Kidney (tissue), 14 donors: ENCODE data around the gene FAR2. TPM values are rescaled to one million over a fixed set of nuclear protein-coding genes. Genes with fewer than 3 reads are reported as not detected.

Experiments
- DNase-seq, 5 donors: peaks; one replicate each; pipeline ENCODE4 v3.0.0-alpha.2; 2013 to 2020
- FAIRE-seq: peaks from 2 replicates; lab custom pipeline; 2012; peaks lifted over from hg19 to GRCh38; lab: Jason Lieb, UNC
- H3K27ac ChIP-seq, 2 donors: one replicate each; pipeline ENCODE4 v1.7.0; 2013; ENCODE audit warnings: low read depth in 2 of 2, low read length in 2 of 2, inconsistent platforms in 1 of 2
- H3K27me3 ChIP-seq: one replicate; pipeline ENCODE4 v1.7.1; 2013; ENCODE audit warnings: low read length, inconsistent platforms; ENCODE audit not compliant: control insufficient read depth, insufficient read depth
- H3K36me3 ChIP-seq, 3 donors: one replicate each; pipeline versions ENCODE4 v1.7.0 to v1.7.1; 2013; ENCODE audit warnings: low read length in 3 of 3, control low read depth in 1 of 3, inconsistent platforms in 1 of 3; ENCODE audit not compliant: insufficient read depth in 3 of 3, control insufficient read depth in 2 of 3
- H3K4me1 ChIP-seq, 3 donors: one replicate each; pipeline versions ENCODE4 v1.7.0 to v1.7.1; 2013; ENCODE audit warnings: low read length in 3 of 3, inconsistent platforms in 1 of 3, low read depth in 1 of 3; ENCODE audit not compliant: control insufficient read depth in 2 of 3, insufficient read depth in 2 of 3
- H3K4me3 ChIP-seq, 3 donors: one replicate each; pipeline versions ENCODE4 v1.7.0 to v1.8.1; 2013; ENCODE audit warnings: low read length in 3 of 3, control low read depth in 1 of 3, inconsistent platforms in 1 of 3
- H3K9ac ChIP-seq, 3 donors: one replicate each; pipeline versions ENCODE4 v1.7.0 to v1.7.1; 2013; ENCODE audit warnings: low read length in 3 of 3, control low read depth in 1 of 3, inconsistent platforms in 1 of 3
- H3K9me3 ChIP-seq, 3 donors: one replicate each; pipeline versions ENCODE4 v1.7.0 to v1.7.1; 2013; ENCODE audit warnings: low read length in 3 of 3, control low read depth in 1 of 3, inconsistent platforms in 1 of 3; ENCODE audit not compliant: control insufficient read depth in 2 of 3, insufficient read depth in 1 of 3
- CTCF ChIP-seq: IDR thresholded peaks from 3 replicates; pipeline ENCODE4 v1.5.1; 2012; ENCODE audit warnings: mild to moderate bottlenecking, moderate library complexity, borderline replicate concordance; ENCODE audit not compliant: insufficient read depth; ENCODE audit errors: extremely low read depth
- intact Hi-C: fragments of 100-400 bp; cut with DNase I; formaldehyde crosslinking; loops from one replicate; pipeline ENCODE4 v1.11.1; 2022
- polyA plus RNA-seq: library from polyadenylated mRNA; stranded (reverse); fragments of 350-450 nt; fragmentation: Illumina TruSeq; extraction: RNeasy Lipid Tissue Mini Kit (QIAGEN cat#74804); gene quantifications from one replicate; pipeline ENCODE4 v1.2.3, GENCODE V29; 2014; ENCODE audit warnings: low read depth, low replicate concordance; ENCODE audit not compliant: insufficient read depth
- total RNA-seq: library from RNA; stranded (reverse); fragmentation: NEBNext Ultra II Directional; extraction: Animal tissue kit (Norgen Biotek cat#: 25700); gene quantifications from one replicate; pipeline ENCODE4 v1.2.1, GENCODE V29; 2021
- donor health status: control.
- donor health status: control.
- donor health status: control.
- donor health status: control.
- donor health status: control.
- donor health status: DM: yes; HTN: yes; CAD: no.
- donor health status: Normal renal cell carcinoma (clear cell type).

Gene FAR2
- total and polyA plus RNA-seq, 2 donors from 2014 or later: 3.1 to 11.5 TPM

- FAIRE-seq: no peak
- intact Hi-C loops: no loop called here
- DNase-seq: peak in 1 of 5 donors; percentile 44
Observed at GRCh38 chr12:29208936-29209701, 60.0 kb downstream of the FAR2 start.

GRCh38 chr12:29211696-29212095, 62.6 kb downstream of the FAR2 start:
- Histone ChIP-seq H3K9me3 (no peaks in the 10 kb centered on the region), H3K27ac (no peak overlapping the region), H3K4me3 (no peak overlapping the region), H3K9ac (no peak overlapping the region), H3K4me1 (peaks cover 0 to 2% (median 0%) of the 10 kb centered on the region in 3 donors), H3K27me3 (no peaks in the 10 kb centered on the region), H3K36me3 (no peaks in the 10 kb centered on the region)
- no peak for DNase-seq
- intact Hi-C loops: no loop called here
- FAIRE-seq: no peak
- no peak for TF ChIP-seq CTCF

More at GRCh38 chr12:29208936-29209701, 60.0 kb downstream of the FAR2 start:
- Histone ChIP-seq H3K27me3 (no peaks in the 10 kb centered on the region), H3K9ac (no peak overlapping the region), H3K27ac (peak overlapping the region in 1 of 2 donors; percentile 28), H3K4me3 (no peak overlapping the region), H3K36me3 (no peaks in the 10 kb centered on the region), H3K9me3 (no peaks in the 10 kb centered on the region), H3K4me1 (peaks cover 0 to 2% (median 0%) of the 10 kb centered on the region in 3 donors)
- no peak for TF ChIP-seq CTCF

- peaks cover 0 to 2% (median 0%) of the 10 kb centered on the region in 3 donors for H3K4me1 ChIP-seq
- no peak overlapping the region for H3K4me3 ChIP-seq
- DNase-seq (peak in 1 of 5 donors; percentile 51), FAIRE-seq (no peak)
- H3K27ac ChIP-seq: no peak overlapping the region
- H3K27me3 ChIP-seq: no peaks in the 10 kb centered on the region
- TF ChIP-seq CTCF: no peak
- no peaks in the 10 kb centered on the region for H3K36me3 ChIP-seq
- no peaks in the 10 kb centered on the region for H3K9me3 ChIP-seq
- intact Hi-C loops: no loop called here
- no peak overlapping the region for H3K9ac ChIP-seq
Observed at GRCh38 chr12:29212682-29213403, 63.8 kb downstream of the FAR2 start.
